Lower leg skin (tissue), 3 donors: ENCODE data around the gene PPARA.

Experiments
- POLR2A ChIP-seq, 2 donors: fragments of 450-650 bp; IDR thresholded peaks; one replicate each; pipeline ENCODE4 v1.6.1; 2016 to 2017; ENCODE audit warnings: antibody characterized with exemption in 2 of 2, mild to moderate bottlenecking in 1 of 2, moderate library complexity in 1 of 2
- TF ChIP-seq, protein P1 (sequence below), 3 donors: fragments of 450-650 bp; IDR thresholded peaks; one replicate each; pipeline ENCODE4 v1.5.1; 2016; ENCODE audit warnings: antibody characterized with exemption in 3 of 3, mild to moderate bottlenecking in 3 of 3, moderate library complexity in 2 of 3

DNA sequence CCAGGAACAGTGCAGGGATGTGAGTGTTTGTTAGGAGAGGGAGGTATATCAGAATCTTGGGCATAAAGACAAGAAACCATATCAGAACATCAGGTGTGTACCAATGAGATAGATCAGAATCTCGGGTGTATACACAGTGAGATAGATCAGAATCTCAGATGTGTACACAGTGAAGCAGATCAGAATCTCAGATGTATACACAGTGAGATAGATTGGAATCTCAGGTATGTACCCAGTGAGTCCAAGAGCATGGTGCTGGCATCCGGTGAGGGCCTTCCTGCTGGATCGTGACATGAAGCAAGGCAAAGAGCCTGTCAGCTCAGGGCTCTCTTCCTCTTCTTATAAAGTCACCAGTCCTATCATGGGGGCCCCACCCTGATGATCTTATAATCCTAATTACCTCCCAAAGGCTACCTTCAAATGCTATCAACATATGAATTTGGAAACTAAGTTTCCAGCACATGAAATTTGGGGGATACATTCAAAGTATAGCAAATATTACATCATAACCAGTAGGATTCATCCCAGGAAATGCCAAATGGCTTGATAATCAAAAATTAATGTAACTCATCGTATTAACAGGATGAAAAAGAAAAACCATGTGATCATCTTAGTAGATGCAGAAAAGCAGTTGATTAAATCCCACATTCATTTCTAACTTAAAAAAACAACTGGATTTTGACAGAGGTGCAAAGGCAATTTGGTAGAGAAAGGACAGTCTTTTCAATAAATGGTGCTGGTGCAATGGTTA, 28.6 kb downstream of the PPARA start:
- TF ChIP-seq, protein P1, sequence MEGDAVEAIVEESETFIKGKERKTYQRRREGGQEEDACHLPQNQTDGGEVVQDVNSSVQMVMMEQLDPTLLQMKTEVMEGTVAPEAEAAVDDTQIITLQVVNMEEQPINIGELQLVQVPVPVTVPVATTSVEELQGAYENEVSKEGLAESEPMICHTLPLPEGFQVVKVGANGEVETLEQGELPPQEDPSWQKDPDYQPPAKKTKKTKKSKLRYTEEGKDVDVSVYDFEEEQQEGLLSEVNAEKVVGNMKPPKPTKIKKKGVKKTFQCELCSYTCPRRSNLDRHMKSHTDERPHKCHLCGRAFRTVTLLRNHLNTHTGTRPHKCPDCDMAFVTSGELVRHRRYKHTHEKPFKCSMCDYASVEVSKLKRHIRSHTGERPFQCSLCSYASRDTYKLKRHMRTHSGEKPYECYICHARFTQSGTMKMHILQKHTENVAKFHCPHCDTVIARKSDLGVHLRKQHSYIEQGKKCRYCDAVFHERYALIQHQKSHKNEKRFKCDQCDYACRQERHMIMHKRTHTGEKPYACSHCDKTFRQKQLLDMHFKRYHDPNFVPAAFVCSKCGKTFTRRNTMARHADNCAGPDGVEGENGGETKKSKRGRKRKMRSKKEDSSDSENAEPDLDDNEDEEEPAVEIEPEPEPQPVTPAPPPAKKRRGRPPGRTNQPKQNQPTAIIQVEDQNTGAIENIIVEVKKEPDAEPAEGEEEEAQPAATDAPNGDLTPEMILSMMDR (IDR thresholded peaks at IDR 0.05): no peak
- TF ChIP-seq POLR2A (IDR thresholded peaks at IDR 0.05): no peak
